ENCODE results near the gene JAZF1. TPM values are rescaled to one million over a fixed set of nuclear protein-coding genes. Genes with fewer than 3 reads are reported as not detected.

JAZF1 gene
- total RNA-seq, 4 donors from 2014 or later, result 12.7 to 19.2 (median 14.7) TPM

GRCh38 chr7:28008911-28009310 is 171.7 kb downstream of the JAZF1 start:
- intact Hi-C loops (cut with DNase I), result no loop called here
- Histone ChIP-seq H3K36me3 (no peaks in the 10 kb centered on the region), H3K4me3 (replicated peaks in 1 of 3) (no peak overlapping the region), H3K4me1 (no peaks in the 10 kb centered on the region), H3K9me3 (no peaks in the 10 kb centered on the region), H3K27me3 (no peaks in the 10 kb centered on the region), H3K27ac (no peak overlapping the region)
- DNase-seq, result no peak
- WGBS, 2 donors, result 93 to 96% methylated on average over 2 of the region's 2 CpGs
- TF ChIP-seq CTCF (IDR thresholded peaks at IDR 0.05) (no peak), POLR2A (IDR thresholded peaks at IDR 0.05) (no peak)

GRCh38 chr7:28008171-28008570 is 172.4 kb downstream of the JAZF1 start:
- 60 to 73% methylated on average over 3 of the region's 3 CpGs for WGBS, 2 donors
- Histone ChIP-seq H3K27ac (no peak overlapping the region), H3K9me3 (no peaks in the 10 kb centered on the region), H3K36me3 (no peaks in the 10 kb centered on the region), H3K4me1 (no peaks in the 10 kb centered on the region), H3K27me3 (no peaks in the 10 kb centered on the region), H3K4me3 (replicated peaks in 1 of 3) (no peak overlapping the region)
- TF ChIP-seq CTCF (IDR thresholded peaks at IDR 0.05) (no peak), POLR2A (IDR thresholded peaks at IDR 0.05) (no peak)
- intact Hi-C loops (cut with DNase I), result no loop called here
- no peak for DNase-seq

- Histone ChIP-seq H3K27ac (no peak overlapping the region), H3K4me1 (peaks cover 0 to 11% of the 10 kb centered on the region in 2 donors), H3K27me3 (no peaks in the 10 kb centered on the region), H3K36me3 (no peaks in the 10 kb centered on the region), H3K9me3 (no peaks in the 10 kb centered on the region), H3K4me3 (replicated peaks in 1 of 3) (no peak overlapping the region)
- 95 to 96% methylated on average over 1 of the region's 1 CpG for WGBS, 2 donors
- TF ChIP-seq POLR2A (IDR thresholded peaks at IDR 0.05), result no peak
- no peak for TF ChIP-seq CTCF (IDR thresholded peaks at IDR 0.05)
- DNase-seq, result no peak
- intact Hi-C loops (cut with DNase I), result no loop called here
These were observed 174.1 kb downstream of the JAZF1 start for GRCh38 chr7:28006491-28006890.

- Histone ChIP-seq H3K27me3 (no peaks in the 10 kb centered on the region), H3K9me3 (no peaks in the 10 kb centered on the region), H3K27ac (no peak overlapping the region), H3K36me3 (no peaks in the 10 kb centered on the region), H3K4me3 (replicated peaks in 1 of 3) (no peak overlapping the region), H3K4me1 (peaks cover 0 to 12% of the 10 kb centered on the region in 2 donors)
- TF ChIP-seq CTCF (IDR thresholded peaks at IDR 0.05) (no peak), POLR2A (IDR thresholded peaks at IDR 0.05) (no peak)
- DNase-seq, result no peak
- intact Hi-C loops (cut with DNase I), result no loop called here
- WGBS, 2 donors, result 91 to 100% methylated on average over 1 of the region's 1 CpG
These were observed 174.8 kb downstream of the JAZF1 start for GRCh38 chr7:28005847-28006231.

GRCh38 chr7:28005075-28005846 is 175.3 kb downstream of the JAZF1 start:
- WGBS, 2 donors, result 76 to 87% methylated on average over 7 of the region's 7 CpGs
- no peak overlapping the region for H3K27ac ChIP-seq
- intact Hi-C loops (cut with DNase I), result no loop called here
- no peaks in the 10 kb centered on the region for H3K36me3 ChIP-seq
- peaks cover 0 to 12% of the 10 kb centered on the region in 2 donors for H3K4me1 ChIP-seq
- H3K4me3 ChIP-seq (replicated peaks in 1 of 3), result no peak overlapping the region
- no peaks in the 10 kb centered on the region for H3K9me3 ChIP-seq
- DNase-seq, result no peak
- no peak for TF ChIP-seq POLR2A (IDR thresholded peaks at IDR 0.05)
- TF ChIP-seq CTCF (IDR thresholded peaks at IDR 0.05), result no peak
- no peaks in the 10 kb centered on the region for H3K27me3 ChIP-seq
